Fibroblast of mammary gland (primary cell): ENCODE data around the gene ZNF658.
A peak's percentile ranks its signal among the peaks of the same experiment; 100 is the strongest.
"Not testable (repeated sequence)": the region's sequence is repeated elsewhere in the genome, so short reads cannot be mapped to it uniquely, and the experiment has no call there.

Experiments used
- DNase-seq: peaks from one replicate; pipeline ENCODE4 v3.0.0-alpha.2; 2010; ENCODE audit warnings: low read depth
- H3K4me3 ChIP-seq: 2 replicates; pipeline ENCODE4 v1.5.1; 2011; ENCODE audit warnings: low read depth, mild to moderate bottlenecking, low read length, moderate library complexity; ENCODE audit not compliant: control insufficient read depth

Gene ZNF658

DNA sequence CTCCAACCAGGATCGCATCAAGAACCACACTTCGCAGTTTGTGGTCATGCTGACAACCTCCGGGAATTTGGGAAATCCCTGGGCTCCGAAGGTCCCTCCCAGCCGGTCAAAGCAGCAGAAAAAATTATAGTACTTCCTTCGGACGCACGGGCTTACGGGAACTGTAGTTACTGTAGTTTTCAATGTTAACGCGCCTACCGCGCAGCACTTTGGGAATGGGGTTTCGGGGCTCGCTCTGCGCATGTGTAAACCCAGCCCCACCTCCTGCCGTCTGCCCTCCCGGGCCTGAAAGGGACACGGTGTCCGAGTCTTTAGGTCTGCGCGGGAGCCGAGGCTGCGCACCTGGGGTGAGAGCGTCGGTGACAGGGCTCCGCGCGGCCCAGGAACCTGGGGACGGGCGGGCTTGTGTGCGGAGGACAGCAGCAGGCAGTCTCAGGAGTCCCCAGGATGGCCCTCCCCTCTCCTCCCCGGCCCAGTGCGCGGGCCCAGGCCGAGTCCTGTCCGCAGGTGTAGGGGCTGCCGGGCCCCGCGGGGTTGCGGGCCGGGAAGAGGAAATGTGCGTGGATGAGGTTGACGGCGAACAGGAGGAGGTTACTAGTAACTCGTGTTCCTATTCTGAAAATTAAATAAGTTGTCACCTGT, at the start of gene ZNF658:
Gene ZNF658 (plus strand): TSS at position 236 of the 642 bp plus-strand sequence. CDS start 2,837 bp downstream, outside the sequence.
- peak within 1 kb of the TSS; percentile 48 for H3K4me3 ChIP-seq
- DNase-seq: peak; percentile 85

DNA sequence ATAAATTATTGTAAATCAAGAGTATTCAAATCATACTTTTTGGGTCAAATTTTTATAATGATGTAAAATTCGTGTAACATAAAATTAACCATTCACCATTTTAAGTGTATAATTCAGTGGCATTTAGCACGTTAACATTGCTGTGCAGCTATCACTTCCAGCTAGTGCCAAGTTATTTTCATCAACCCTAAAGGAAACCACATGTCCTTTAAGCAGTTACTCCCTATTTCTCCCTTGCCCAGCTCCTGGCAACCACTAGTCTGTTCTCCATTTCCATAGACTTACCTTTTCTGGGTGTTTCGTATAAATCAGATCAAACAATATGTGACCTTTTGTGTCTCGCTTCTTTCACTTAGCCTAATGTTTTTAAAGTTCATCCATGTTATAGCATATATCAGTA, 38.8 kb upstream of the ZNF658 start:
- not testable (repeated sequence) for DNase-seq, H3K4me3 ChIP-seq

DNA sequence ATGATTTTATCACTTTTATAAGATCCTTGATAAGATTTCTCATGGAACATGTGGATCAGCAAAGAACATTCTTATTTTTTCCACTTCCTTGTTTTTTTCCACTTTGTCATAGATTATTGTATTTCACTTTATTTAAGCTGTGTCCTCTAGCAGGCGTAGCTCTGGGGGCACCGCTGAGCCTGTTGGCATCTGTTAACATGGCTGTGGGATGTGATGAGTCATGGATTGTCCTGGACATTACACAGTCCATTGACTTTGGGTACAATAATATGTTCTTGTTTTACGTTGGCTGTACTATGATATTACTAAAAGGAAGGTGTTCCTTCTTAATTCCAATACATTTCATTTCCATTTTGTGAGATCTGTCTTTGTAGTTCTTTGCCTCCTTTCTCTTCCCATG, 31.9 kb upstream of the ZNF658 start:
- DNase-seq: not testable (repeated sequence)

DNA sequence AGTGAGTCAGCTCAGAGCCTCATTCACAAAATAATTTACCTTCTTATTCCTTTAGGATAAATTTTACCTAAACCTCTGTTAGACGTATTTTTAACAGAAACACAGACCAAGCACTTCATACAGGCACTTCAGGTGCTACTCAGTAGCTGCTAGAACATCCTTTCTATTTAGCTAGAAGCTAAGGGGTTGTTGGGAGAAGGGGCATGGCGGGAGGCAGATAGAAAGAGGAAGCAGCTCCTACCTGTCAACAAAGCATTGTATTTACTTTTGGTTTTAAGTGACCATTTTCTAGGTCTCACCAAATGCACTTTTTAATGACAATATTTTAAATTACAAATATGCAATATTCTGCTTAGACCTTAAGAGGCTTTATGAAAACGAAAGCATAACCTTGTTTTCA, 19.9 kb upstream of the ZNF658 start:
- not testable (repeated sequence) for H3K4me3 ChIP-seq, DNase-seq

More for the DNA sequence above, 31.9 kb upstream of the ZNF658 start:
- not testable (repeated sequence) for H3K4me3 ChIP-seq

DNA sequence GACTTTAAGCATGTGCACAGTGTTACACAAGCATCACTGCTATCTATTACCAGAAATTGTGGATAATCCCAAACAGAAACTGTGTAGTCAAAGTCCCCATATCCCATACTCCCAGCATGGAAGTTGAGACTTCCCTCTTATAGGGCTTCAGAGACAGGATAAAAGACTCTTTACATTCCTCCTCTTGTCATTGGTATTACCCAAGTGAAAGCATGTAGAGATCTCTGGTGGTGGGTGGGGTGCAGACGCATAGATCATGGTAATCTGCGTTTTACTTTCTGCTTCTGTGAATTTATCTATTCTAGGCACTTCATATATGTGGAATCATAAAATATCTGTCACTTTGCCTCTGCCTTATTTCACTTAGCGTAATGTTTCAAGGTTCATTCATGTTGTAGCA, 18.7 kb upstream of the ZNF658 start:
- not testable (repeated sequence) for DNase-seq, H3K4me3 ChIP-seq

DNA sequence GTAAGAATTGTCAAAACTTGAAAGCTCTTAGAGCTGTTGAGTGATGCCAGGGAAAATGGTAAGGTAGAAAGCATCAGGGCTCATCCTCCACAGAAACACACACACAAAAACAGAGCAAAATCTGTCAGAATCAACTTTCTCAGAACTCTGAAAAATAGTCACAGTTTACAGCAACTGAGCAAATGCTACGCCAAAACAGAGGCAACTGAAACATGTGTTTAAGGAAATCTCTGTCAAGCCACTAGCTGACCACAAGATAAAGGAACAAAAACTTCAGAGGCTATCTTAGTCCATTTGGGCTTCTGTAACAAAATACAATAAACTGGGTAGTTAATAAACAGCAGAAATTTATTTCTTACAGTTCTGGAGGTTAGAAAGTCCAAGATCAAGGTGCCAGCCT, 10.2 kb upstream of the ZNF658 start:
- DNase-seq, H3K4me3 ChIP-seq: not testable (repeated sequence)

DNA sequence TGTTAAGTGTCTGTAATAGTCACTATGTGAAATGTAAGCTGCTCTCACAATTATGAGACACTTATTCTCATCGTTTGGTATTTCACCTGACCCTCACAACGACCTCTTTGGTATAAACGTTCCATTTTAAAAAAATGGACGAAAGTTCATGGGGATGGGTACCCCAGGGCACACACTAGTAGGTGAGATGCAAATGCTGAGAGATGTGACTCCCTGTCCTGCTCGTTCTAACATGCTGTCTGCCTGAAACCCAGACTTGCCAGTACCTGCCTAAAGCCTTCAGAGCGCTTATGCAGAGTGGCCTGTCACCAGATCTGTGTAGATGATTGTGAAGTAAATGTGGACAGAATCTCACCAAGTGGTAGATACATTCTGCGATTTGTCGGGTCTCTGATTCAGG, 616 bp downstream of the ZNF658 start:
- DNase-seq: not testable (repeated sequence)
- peak overlapping the region; percentile 48 for H3K4me3 ChIP-seq

DNA sequence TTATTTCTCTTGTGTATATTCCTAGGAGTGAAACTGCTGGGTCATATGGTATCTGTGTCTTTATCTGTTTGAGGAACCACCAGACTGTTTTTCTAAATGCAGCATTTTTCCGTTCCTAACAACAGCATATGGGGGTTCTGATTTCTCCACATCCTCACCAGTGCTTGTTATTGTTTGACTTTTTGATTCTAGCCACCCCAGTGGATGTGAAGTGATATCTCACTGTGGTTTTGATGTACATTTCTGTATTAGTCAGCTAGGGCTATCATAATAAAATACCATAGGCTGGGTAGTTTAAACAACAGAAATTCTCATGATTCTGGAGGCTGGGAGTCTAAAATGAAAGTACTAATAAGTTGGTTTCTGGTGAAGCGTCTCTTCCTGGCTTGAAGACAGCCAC, 9.0 kb downstream of the ZNF658 start:
- not testable (repeated sequence) for DNase-seq, H3K4me3 ChIP-seq

DNA sequence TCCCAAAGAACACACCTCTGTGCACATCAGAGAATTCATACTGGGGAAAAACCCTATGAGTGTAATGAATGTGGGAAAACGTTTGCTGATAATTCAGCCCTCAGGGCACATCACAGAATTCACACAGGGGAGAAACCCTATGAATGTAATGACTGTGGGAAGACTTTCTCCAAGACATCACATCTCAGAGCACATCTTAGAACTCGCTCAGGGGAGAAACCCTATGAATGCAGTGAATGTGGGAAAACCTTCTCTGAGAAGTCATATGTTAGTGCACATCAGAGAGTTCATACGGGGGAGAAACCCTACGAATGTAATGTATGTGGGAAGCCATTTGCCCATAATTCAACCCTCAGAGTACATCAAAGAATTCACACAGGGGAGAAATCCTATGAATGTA, 19.5 kb downstream of the ZNF658 start:
- H3K4me3 ChIP-seq, DNase-seq: not testable (repeated sequence)

DNA sequence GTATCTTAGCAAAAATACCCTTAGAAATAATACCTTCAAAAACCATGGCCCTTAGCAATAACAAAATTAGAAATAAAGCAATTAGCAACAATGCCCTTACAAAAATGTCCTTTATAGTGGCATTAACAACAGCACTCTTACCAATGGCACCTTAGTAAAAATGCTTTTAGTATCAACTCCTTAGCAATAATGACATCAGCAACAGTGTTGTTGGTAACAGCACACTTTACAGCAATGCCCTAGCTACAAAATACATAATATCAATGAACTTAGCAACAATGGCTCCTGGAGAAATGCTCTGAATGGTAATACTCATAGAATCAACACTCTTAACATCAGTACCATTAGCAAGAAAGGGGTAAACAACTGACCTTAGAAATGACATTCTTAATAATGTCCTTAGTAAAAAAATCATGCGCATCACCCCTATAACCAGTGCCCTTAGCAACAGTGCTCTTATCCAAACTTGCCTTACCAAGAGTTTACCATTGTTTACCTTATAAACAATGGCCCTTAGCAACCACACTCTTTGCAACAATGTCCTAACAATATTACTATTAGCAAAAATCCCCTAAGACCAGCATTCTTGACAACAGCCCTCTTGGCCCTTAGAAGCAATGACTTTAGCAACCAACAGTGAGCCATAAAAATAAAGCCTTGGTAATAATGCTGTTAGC, 35.8 kb downstream of the ZNF658 start:
- not testable (repeated sequence) for DNase-seq, H3K4me3 ChIP-seq

DNA sequence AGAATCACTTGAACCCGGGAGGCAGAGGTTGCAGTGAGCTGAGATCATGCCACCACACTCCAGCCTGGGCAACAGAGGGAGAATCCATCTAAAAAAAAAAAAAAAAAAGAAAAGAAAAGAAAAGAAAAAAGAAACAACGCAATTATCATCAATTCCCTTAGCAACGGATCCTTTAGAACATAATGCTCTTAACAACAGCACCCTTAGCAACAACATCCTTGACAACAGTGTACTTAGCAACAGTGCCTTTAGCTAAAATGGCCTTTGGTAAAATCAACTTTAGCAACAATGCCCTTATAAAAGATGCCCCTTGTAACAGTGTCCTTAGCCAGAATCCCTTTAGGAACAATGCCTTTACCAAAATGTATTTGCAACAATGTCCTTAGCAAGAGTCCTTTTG, 37.1 kb downstream of the ZNF658 start:
- not testable (repeated sequence) for DNase-seq, H3K4me3 ChIP-seq

DNA sequence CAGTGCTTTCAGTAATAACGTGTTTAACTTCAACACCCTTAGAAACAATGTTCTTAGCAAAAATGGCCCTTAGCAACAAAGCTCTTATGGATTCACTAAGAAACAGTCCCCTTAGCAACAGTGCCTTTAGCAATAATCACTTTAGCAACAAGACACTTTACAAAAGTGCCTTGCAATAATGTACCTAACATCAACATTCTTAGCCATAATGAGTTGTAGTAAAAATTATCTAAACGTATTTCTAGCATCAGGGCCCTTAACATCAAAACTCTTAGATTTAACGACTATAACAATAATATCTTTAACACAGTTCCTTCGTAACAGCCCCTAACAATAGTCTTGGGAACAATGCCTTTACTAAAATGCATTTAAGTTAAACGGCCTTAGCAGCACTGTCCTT, 37.8 kb downstream of the ZNF658 start:
- not testable (repeated sequence) for DNase-seq, H3K4me3 ChIP-seq

DNA sequence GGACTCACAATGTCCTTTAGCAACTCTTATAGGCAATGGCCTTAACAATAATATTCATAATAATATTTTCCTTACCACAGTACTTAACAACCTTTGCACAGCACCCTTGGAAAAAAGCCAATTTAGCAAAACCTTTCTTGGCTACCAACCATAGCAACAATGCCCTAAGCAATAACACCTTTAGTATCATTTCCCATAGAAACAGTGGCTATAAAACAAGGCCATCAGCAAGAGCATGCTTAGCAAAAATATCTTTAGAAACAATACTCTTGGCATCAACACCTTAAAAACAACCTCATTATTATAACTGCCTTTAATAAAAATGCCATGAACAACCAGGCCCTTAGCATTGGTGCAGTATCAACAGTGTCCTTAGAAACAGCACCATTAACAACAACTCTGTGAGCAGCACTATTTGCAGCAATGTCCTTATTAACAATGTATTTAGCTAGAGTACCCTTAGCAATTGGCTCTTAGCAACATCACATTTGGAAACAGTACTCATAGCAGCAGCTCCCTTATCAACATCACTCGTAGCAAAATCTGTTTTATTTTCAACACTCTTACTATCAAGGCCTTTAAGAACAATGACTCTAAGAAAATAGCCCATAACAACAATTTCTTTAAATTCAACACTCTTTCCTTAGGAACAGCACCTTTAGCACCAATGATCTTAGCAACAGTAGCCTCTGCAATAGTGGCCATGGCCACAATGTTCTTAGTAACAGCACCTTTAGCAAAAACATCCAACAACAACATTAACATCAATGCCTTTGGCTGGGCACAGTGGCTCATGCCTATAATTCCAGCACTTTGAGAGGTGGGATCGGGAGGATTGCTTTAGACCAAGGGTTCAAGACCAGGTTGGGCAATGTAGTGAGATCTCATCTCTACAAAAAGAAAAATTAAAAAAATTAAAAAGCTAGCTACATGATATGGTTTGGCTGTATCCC, 39.6 kb downstream of the ZNF658 start:
- not testable (repeated sequence) for H3K4me3 ChIP-seq

DNA sequence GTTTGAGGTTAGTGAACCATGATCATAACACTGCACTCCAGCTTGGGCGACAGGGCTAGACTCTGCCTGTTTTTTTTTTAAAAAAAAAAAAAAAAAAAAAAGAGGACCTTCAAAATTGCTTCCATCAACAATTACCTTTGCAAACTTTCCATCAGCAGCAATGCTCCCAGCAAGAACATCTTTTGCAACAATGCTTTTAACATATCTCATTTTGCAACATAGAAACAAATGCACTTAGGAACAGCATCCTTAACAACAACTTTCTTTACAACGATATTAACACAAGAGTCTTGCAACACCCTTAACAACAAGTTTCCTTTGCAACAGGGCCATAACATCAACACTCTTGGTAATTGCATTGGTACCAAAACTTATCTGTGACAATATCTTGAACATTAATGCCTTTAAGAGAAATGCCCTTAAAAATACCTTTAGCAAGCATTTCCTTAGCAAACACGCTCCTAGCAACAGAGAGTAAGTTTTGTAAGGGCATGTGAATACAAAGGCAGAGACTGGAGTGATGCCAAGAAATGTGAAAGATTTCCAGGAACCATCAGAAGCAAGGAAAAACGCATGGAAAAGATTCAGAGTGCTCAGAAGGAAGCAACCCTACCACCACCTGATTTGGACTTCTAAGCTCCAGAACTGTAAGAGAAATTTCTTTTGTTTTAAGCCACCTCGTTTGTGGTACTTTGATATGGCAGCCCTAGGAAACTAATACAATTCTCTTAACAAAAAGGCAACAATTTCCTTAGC, 42.1 kb downstream of the ZNF658 start:
- H3K4me3 ChIP-seq, DNase-seq: not testable (repeated sequence)

More for the DNA sequence above, 39.6 kb downstream of the ZNF658 start:
- not testable (repeated sequence) for DNase-seq

DNA sequence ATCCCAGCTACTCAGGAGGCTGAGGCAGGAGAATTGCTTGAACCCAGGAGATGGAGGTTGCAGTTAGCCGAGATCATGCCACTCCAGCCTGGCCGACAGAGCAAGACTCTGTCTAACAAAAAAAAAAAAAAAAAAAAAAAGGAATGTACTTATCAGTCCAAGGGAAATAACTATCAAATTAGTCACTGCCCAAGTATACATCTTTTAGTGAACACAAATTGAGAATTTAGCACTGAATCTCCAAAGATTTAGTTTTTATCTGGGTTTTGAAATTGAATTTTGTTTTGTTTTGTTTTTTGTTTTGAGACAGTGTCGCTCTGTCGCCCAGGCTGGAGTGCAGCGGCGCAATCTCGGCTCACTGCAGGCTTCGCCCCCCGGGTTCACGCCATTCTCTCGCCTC, 52.1 kb downstream of the ZNF658 start:
- not testable (repeated sequence) for DNase-seq, H3K4me3 ChIP-seq
